GM21423 (cell line): ENCODE data around the gene CDC27.
"Not testable (repeated sequence)": the region's sequence is repeated elsewhere in the genome, so short reads cannot be mapped to it uniquely, and the experiment has no call there.

Source experiments
- ATAC-seq: cut with Tn5 transposase; IDR thresholded peaks from one replicate; pipeline ENCODE4 v1.9.1; 2021; ENCODE audit warnings: mild to moderate bottlenecking, moderate library complexity; ENCODE audit not compliant: unreplicated experiment

Gene CDC27

DNA sequence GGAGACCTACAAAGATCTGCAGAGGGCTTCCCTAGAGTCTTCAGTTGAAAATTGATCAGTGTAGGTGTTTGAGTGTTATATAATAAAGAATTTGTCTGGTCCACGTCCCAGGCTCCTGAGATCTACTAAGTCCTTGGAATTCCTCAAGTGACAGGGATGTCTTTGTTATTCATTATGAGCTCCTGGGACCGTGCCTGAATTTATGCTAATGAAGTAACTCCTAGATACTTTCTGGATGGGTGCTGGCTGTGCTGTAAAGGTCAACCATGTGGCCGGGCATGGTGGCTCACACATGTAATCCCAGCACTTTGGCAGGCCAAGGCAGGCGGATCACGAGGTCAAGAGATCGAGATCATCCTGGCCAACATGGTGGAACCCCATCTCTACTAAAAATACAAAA lies 43.7 kb downstream of the CDC27 start:
- no peak for ATAC-seq

DNA sequence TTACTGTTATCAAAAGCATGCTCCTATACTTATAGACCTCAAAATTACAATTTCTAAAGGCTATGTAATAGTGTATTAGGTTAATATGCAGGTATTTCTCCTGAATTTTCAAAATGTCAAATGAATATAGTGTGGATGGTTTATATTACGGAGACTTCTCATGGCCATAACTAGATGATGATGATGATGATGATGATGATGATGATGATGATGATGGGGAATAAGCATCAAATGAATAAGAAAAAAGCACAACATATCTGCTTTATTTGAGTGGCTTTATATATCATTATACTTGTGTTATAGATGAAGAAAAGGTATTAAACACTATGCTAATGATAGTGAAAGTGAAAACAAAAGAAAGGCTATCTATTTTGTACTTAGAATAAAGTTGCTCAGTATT lies 53.9 kb downstream of the CDC27 start:
- ATAC-seq, result no peak

DNA sequence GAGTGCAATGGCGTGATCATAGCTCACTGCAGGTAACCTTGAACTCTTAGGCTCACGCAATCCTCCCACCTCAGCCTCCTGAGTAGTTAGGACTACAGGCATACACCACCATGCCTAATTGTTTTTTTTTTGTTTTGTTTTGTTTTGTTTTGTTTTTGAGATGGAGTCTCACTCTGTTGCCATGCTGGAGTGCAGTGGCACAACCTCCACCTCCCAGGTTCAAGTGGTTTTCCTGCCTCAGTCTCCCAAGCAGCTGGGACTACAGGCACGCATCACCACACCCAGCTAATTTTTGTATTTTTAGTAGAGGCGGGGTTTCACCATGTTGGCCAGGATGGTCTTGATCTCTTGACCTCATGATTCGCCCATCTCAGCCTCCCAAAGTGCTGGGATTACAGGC lies 54.7 kb downstream of the CDC27 start:
- not testable (repeated sequence) for ATAC-seq

DNA sequence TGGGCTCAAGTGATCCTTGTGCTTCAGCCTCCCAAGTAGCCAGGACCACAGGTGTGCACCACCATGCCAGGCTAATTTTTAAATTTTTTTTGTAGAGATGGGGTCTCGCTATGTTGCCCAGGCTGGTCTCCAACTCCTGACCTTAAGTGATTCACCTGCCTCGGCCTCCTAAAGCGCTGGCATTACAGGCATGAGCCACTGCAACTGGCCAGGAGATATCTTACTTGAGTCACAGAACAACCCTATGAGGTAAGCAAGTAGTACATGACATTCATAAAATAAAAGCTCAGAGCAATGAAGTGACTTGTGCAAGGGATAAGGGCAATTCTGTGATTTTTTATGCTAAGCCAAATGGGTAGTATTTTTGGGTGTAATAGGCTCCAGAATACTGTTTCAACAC lies 57.3 kb downstream of the CDC27 start:
- ATAC-seq, result no peak

DNA sequence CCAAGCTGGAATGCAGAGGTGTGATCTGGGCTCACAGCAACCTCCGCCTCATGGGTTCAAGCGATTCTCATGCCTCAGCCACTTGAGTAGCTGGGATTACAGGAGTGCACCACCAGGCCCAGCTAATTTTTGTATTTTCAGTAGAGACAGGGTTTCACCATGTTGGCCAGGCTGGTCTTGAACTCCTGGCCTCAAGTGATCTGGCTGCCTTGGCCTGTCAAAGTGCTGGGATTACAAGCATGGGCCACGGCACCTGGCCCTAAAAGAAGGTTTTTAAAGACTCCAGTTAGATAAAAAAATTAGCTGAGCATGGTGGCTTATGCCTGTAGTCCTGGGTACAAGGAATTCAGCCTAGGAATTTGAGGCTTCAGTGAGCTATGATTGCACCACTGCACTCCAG lies 62.3 kb downstream of the CDC27 start:
- not testable (repeated sequence) for ATAC-seq

DNA sequence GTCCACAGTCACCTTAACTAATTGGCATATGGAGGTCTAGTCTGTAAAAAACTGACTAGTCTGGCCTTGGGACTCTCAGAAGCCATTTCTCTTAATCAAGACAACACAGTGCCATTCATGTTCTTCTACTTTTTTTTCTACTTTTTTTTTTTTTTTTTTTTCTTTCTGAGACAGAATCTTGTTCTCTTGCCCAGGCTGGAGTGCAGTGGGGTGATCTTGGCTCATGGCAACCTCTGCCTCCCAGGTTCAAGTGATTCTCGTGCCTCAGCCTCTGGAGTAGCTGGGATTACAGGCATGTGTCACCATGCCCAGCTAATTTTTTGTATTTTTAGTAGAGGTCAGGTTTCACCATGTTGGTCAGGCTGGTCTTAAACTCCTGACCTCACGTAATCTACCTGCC lies 65.8 kb downstream of the CDC27 start:
- ATAC-seq, result not testable (repeated sequence)

DNA sequence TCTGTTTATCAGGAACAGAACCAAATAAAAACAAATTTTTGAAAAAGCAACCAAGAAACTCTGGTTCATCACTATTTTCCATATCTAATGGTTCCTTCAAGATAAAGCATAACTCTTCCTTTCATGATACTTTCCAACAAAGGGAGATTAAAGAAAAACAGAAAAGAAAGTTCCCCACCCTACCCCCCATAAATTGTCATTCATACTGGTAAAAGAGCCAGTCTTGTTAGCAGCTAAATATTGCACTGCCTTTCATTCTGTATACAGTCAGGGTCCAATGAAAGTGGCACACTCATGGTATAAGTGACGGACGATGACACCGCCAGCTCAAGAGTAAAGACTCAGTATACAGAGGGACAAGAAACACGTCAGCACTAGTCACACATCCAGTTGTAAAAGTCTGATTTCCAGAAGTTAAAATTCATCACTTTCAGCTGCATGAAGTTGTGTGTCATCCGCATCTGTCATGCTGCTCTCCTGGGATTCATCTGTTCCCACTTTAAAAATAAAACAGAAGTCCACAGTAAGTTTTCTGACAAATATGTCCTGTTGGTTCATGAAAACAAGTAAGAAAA lies 68.5 kb downstream of the CDC27 start:
- no peak for ATAC-seq

DNA sequence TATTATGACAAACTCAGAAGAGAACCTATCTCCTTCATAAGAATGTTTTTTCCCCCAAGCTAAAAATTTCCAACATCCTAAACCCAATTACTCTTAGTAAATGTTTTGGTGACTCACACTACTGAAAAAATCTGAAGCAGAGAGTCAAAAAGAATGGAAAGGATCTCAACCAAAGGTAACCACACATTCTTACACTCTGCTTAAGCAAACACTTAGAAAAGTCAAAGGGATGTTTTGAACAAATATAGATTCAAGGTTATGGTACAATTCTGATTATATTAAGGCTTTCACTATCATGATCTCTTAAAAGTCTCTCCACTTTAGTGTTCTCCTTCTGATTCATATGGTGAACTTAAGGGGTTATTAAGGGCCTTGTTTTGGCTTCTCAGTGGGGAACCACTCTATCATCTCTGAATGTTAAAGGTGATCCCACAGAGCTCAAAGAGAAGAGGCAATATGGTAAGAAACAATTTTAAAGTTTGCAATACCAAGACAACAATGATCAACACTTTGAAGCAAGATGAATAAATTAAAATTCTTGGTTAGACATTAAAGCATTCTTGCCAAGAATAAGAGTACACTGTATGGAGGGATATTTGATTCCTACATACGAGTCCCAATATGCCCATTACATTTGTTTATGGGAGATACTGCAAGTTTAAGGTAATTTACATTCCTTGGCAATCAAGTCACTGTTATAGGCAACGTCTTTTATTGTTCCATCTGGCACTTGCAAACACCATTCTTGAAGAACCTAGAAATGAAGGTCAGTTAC lies 69.2 kb downstream of the CDC27 start:
- ATAC-seq, result no peak

DNA sequence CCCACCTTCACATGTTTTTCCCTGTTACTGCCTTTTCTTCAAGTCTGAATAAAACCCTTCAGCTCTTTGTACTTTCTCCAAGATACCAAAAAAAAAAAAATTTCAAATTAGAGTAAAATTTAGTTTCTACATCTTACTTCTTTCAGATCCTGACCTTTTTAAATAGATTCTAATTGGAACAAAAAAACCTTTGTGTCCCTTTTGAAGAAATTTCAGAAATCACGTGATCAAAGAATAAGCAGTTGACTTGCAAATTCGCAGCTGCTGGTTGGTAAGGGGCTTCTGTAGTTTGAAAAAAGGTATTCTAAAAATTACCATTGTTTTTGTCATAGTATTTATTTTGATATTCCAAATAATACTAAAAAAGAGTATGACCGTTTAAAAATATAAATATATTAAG lies 71.7 kb downstream of the CDC27 start:
- no peak for ATAC-seq

DNA sequence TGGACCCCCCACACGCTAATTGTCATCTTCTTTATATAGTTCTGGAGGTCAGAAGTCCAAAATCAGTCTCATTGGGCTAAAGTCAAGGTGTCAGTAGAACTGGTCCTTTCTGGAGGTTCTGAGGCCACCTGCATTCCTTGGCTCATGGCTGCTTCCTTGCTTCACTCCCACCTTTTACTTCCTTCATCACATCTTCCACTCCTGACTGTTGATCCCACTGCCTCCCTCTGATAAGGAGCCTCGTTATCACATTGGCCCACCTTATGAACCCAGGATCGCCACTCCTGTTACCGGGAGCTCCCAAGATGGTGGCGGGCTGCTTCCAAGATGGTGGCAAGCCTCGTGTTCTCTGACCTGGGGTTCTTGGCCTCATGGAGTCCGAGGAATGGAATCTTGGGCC lies 83.0 kb downstream of the CDC27 start:
- no peak for ATAC-seq

DNA sequence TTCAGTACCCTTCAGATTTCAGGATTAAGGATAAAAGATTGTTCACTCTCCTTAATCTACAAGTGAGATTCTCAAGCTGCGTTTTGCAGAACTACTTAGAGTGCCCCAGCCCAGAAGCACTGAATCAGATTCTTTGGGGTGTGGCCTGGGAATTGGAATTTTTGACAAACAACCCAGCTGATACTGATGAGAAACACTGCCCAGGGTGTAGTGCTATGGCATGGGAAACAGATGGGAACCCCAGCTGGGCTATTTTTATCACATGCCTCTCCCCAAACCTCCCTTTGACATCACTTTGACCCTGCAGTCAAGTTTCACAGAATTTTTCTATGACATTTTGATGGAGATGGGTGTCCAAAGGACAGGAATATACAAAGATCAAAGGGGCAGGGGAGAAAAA lies 83.8 kb downstream of the CDC27 start:
- ATAC-seq, result not testable (repeated sequence)

DNA sequence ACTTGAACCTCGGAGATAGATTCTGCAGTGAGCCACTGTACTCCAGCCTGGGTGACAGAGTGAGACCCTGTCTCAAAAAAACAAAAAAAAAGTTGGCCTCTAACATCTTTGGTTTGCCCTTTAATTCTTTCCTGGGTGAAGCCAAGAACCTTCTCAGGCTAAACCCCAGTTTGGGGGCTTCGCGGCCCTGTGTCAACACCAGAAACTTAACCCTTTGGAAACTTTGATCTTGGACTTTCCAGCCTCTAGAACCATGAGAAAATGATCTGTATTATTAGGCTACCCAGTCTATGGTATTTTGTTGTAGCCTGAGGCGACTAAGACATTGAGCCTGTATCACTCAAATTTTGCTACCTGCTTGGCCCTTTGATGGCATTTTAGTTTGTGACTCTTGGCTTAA lies 86.2 kb downstream of the CDC27 start:
- no peak for ATAC-seq

DNA sequence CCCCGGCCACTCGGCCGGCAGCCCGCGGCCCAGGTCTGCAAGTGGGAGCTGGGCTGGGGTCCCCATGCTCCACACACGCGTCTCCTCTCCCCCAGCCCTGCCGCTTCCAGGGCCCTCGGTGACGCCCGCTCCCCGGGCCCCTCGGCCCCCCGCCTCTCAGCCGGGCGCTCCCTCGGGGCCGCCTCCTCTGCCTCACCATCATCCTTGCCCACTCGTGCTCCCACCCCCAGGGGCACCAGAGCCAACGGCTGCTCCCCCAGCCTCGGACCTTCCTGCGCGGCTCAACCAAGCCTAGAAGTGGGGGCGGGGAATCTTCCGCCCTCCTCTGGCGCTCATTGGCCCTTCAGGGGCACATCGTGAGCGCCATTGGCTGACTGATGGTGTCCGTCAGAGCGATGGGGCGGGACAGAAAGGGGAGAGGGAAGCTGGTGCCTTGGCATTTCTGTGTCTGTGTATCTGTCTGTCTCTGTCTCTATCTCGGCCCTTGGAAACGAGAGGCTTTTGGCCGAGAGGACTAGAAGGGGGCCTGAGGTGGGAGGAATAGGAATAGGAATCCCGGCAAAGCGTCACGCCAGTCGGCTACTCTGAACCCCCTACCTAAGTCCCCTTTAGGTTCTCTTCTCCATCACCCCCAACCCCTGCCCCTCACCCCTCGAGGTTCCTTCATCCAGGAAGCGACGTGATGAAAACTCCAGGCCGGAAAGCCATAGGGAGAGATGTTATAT lies 88.9 kb downstream of the CDC27 start:
- peak; percentile 98 for ATAC-seq

DNA sequence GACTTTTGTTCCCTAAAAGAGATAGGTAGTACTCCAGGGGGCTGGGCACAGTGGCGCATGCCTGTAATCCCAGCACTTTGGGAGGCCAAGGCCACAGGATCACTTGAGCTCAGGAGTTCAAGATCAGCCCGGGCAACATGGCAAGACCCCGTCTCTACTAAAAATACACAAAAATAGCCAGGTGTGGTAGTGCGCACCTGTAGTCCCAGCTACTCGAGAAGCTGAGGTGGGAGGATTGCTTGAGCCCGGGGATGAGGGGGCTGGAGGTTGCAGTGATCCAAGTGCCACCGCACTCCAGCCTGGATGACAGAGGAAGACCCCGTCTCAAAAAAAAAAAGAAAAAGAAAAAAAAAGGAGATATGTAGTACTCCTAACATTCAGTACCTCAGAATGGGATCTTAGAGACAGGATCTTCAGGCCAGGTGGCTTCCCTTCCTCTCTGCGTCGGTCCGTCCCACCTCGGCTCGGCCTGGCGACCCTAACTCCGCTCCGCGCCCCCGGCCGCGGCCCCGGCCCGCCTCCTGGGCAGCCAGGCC lies 89.6 kb downstream of the CDC27 start:
- no peak for ATAC-seq

DNA sequence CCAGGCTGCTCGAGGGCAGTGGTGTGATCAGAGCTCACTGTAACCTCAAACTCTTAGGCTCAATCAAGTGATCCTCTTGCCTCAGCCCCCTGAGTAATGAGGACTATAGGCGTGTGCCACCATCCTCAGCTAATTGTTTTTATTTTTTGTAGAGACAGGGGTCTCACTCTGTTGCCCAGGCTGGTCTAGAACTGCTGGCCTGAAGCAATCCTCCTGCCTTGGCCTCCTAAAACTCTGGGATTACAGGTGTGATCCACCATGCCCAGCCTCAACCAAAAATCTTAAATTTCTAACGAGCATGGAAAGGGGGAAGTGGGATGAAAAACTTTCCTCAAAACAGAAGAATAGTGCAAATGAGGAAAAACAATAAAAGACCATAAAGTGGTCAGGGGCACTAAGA lies 92.8 kb downstream of the CDC27 start:
- ATAC-seq, result no peak

DNA sequence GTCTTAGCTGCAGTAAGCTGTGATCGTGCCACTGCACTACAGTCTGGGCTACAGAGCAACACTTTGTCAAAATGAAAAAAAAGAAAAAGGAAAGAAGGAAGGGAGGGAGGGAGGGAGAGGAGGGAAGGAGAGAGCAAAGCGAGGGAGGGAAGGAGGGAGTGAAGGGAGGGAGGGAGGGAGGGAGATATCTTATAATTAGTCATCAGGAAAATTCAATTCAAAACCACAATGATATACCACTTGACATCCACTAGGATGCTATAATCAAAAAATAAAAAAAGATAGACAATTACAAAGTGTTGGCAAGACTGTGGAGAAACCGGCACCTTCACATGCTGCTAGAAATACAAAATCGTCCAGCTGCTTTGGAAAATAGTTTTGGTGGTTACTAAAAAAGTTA lies 93.8 kb downstream of the CDC27 start:
- no peak for ATAC-seq

DNA sequence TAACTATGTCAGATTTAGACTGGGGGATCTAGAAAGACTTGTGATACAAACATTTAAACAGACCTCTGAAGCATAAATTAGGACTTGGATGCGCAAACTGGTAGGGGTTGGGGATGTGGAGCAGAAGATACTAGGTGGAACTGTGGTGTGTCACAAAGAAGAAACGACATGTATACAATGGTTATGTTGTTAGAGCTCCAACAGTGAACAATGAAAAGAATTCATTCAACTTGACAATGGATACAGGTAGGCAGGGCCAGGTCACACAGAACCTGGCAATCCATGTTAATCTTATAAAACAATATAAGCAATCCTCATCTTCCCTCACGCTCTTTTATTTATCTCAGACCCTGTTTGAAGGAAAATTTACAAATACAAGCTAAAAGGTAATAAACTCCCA lies 102.0 kb downstream of the CDC27 start:
- ATAC-seq, result no peak

DNA sequence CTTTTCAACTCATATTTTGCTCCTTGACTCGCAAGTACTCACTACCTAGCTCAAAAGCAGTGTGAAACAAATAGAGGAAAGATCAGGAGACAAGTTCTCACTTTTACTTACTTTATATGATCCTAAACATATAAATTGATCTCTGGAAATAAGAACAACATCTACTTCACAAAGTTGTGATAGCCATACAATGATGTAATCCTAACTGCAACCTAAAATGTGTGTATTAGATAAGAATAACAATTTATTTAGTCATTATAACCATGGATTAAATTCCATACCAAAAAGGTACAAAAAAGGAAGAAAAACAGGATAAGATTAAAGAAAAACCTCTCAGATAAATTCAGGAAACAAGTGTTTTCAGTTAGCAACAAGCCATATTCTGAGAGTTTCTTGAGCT lies 103.4 kb downstream of the CDC27 start:
- no peak for ATAC-seq

DNA sequence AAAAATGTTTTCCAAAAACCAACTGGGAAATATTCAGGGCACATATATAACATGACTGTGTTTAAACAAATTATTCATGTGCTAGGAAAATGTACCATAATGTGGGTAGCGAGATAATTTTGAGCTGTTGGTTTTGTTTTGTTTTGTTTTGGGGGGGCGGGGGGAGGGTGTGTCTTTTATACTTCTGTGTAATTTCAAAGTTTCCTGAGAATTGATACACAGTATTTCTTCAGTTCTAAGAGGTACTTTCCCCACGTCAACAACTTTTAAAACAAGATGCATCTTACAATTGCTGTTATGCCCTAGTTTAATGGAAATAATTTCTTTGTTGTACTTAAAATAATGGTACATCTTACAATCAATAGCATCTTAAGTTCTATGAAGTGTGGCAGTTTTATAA lies 110.3 kb downstream of the CDC27 start:
- no peak for ATAC-seq

DNA sequence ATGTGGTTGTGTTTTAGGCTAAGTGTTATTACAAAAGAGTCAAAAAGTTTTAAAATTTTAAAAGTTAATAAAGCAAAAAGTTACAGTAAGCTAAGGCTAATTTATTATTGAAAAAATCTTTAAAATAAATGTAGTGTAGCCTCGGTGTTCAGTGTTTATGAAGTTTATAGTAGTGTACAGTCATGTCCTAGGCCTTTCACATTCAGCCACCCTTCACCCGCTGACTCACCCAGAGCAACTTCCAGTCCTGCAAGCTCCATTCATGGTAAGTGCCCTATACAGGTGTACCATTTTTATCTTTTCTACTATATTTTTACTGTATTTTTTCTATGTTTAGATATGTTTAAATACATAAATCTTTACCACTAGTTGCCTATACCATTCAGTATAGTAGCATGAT lies 111.5 kb downstream of the CDC27 start:
- ATAC-seq, result no peak

DNA sequence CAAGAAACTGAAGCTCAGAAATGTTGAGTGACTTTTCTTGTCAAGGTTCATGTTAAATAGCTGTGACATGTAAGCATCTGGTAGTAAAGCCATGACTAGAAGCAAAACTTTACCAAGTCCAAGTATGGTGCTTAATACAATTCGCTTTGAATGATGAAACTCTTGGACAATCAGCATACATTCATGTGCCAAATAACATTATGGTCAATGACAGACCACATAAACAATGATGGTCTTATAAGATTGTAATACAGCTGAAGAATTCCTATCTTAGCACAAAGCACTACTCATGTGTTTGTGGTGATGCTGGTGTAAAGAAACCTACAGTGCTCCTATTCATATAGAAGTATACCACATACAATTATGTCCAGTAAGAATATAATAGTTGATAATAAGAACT lies 112.9 kb downstream of the CDC27 start:
- ATAC-seq, result no peak

DNA sequence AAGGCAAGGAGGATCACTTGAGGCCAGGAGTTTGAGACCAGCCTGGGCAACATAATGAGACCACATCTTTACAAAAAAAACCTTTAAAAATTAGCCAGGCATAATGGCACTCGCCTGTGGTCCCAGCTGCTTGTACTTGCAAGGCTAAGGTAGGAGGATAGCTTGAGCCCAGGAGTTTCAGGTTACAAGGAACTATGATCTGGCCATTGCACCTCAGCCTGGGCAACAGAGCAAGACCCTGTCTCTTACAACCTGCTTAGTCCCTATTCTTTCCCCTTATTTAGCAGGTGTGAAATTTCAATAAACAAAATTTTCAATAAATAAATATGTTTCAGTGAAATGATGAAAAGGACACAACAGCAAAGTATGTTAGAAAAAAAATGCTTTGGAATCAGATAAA lies 114.7 kb downstream of the CDC27 start:
- not testable (repeated sequence) for ATAC-seq
